Glutamatergic neuron (in vitro differentiated cells): ENCODE results near the gene IRX2. TPM values are rescaled to one million over a fixed set of nuclear protein-coding genes. Genes with fewer than 3 reads are reported as not detected.

ENCODE experiments used
- DNase-seq: peaks from one replicate; pipeline ENCODE4 v3.0.0; 2022
- H3K27ac Mint-ChIP-seq: one replicate; pipeline ENCODE4 v1.8.0; 2020; ENCODE audit warnings: mild to moderate bottlenecking, mixed read lengths, inconsistent platforms; ENCODE audit not compliant: unreplicated experiment
- H3K27me3 Mint-ChIP-seq: one replicate; pipeline ENCODE4 v1.8.0; 2020; ENCODE audit warnings: mild to moderate bottlenecking, moderate library complexity, mixed read lengths, inconsistent platforms; ENCODE audit not compliant: unreplicated experiment
- H3K36me3 Mint-ChIP-seq: one replicate; pipeline ENCODE4 v1.8.0; 2020; ENCODE audit warnings: mild to moderate bottlenecking, mixed read lengths, inconsistent platforms; ENCODE audit not compliant: unreplicated experiment
- H3K4me1 Mint-ChIP-seq: one replicate; pipeline ENCODE4 v1.8.0; 2020; ENCODE audit warnings: mild to moderate bottlenecking, low read depth, mixed read lengths, inconsistent platforms; ENCODE audit not compliant: unreplicated experiment
- H3K4me3 Mint-ChIP-seq: one replicate; pipeline ENCODE4 v1.8.0; 2020; ENCODE audit warnings: mild to moderate bottlenecking, mixed read lengths, inconsistent platforms; ENCODE audit not compliant: unreplicated experiment
- H3K9me3 Mint-ChIP-seq: one replicate; pipeline ENCODE4 v1.8.0; 2020; ENCODE audit warnings: mild to moderate bottlenecking, moderate library complexity, mixed read lengths, inconsistent platforms; ENCODE audit not compliant: unreplicated experiment
- CTCF ChIP-seq: fragments of 200-600 bp; sonication (generic); IDR thresholded peaks from one replicate; pipeline ENCODE4 v1.5.0; 2021; ENCODE audit not compliant: partially characterized antibody, unreplicated experiment
- total RNA-seq: library from RNA; stranded (reverse); fragmentation: NEBNext Ultra II Directional; extraction: Animal tissue kit (Norgen Biotek cat#: 25700); gene quantifications from one replicate; pipeline ENCODE4 v1.2.1, GENCODE V29; 2021; ENCODE audit not compliant: unreplicated experiment

Gene IRX2
- total RNA-seq, 1 donor from 2014 or later, result 60.7 TPM

GRCh38 chr5:2708751-2709150, 42.7 kb downstream of the IRX2 start:
- H3K4me3 Mint-ChIP-seq, result no peak overlapping the region
- no peaks in the 10 kb centered on the region for H3K36me3 Mint-ChIP-seq
- DNase-seq, result no peak
- no peaks in the 10 kb centered on the region for H3K27me3 Mint-ChIP-seq
- TF ChIP-seq CTCF, result no peak
- H3K4me1 Mint-ChIP-seq, result no peaks in the 10 kb centered on the region
- peaks cover 2% of the 10 kb centered on the region for H3K9me3 Mint-ChIP-seq
- no peak overlapping the region for H3K27ac Mint-ChIP-seq

GRCh38 chr5:2708132-2708531, 43.3 kb downstream of the IRX2 start:
- Mint-ChIP-seq H3K9me3 (peaks cover 2% of the 10 kb centered on the region), H3K36me3 (no peaks in the 10 kb centered on the region), H3K4me3 (no peak overlapping the region), H3K27ac (no peak overlapping the region), H3K27me3 (no peaks in the 10 kb centered on the region), H3K4me1 (no peaks in the 10 kb centered on the region)
- no peak for TF ChIP-seq CTCF
- DNase-seq, result no peak

- no peak for TF ChIP-seq CTCF
- no peak overlapping the region for H3K4me3 Mint-ChIP-seq
- H3K4me1 Mint-ChIP-seq, result no peaks in the 10 kb centered on the region
- no peak for DNase-seq
- no peaks in the 10 kb centered on the region for H3K36me3 Mint-ChIP-seq
- no peaks in the 10 kb centered on the region for H3K27me3 Mint-ChIP-seq
- peaks cover 4% of the 10 kb centered on the region for H3K9me3 Mint-ChIP-seq
- H3K27ac Mint-ChIP-seq, result no peak overlapping the region
These were observed 45.6 kb downstream of the IRX2 start for GRCh38 chr5:2705861-2706260.

GRCh38 chr5:2704806-2705645, 46.5 kb downstream of the IRX2 start:
- Mint-ChIP-seq H3K4me3 (no peak overlapping the region), H3K27ac (no peak overlapping the region), H3K27me3 (peaks cover 2% of the 10 kb centered on the region), H3K9me3 (peaks cover 6% of the 10 kb centered on the region), H3K36me3 (no peaks in the 10 kb centered on the region), H3K4me1 (no peaks in the 10 kb centered on the region)
- no peak for DNase-seq
- TF ChIP-seq CTCF, result no peak

- Mint-ChIP-seq H3K9me3 (peaks cover 6% of the 10 kb centered on the region), H3K4me3 (no peak overlapping the region), H3K36me3 (no peaks in the 10 kb centered on the region), H3K27me3 (peaks cover 2% of the 10 kb centered on the region), H3K4me1 (no peaks in the 10 kb centered on the region), H3K27ac (no peak overlapping the region)
- TF ChIP-seq CTCF, result no peak
- no peak for DNase-seq
These were observed 47.4 kb downstream of the IRX2 start for GRCh38 chr5:2704111-2704510.
